GM19328 (cell line): ENCODE data around the gene DNAH6.

ENCODE experiments used
- ATAC-seq: cut with Tn5 transposase; IDR thresholded peaks from one replicate; pipeline ENCODE4 v1.9.1; 2021; ENCODE audit warnings: mild to moderate bottlenecking, moderate library complexity; ENCODE audit not compliant: unreplicated experiment

Gene DNAH6

GRCh38 chr2:84686783-84687476, 170.6 kb downstream of the DNAH6 start:
- no peak for ATAC-seq

GRCh38 chr2:84687498-84688149, 171.3 kb downstream of the DNAH6 start:
- no peak for ATAC-seq

GRCh38 chr2:84690225-84690624, 173.9 kb downstream of the DNAH6 start:
- ATAC-seq, result no peak

GRCh38 chr2:84694088-84694622, 177.9 kb downstream of the DNAH6 start:
- ATAC-seq, result no peak

GRCh38 chr2:84697895-84698294, 181.6 kb downstream of the DNAH6 start:
- no peak for ATAC-seq

GRCh38 chr2:84700006-84700405, 183.7 kb downstream of the DNAH6 start:
- ATAC-seq, result no peak

- ATAC-seq, result no peak
These were observed 185.6 kb downstream of the DNAH6 start for GRCh38 chr2:84701880-84702279.

- ATAC-seq, result no peak
These were observed 186.6 kb downstream of the DNAH6 start for GRCh38 chr2:84702941-84703340.

- no peak for ATAC-seq
These were observed 187.5 kb downstream of the DNAH6 start for GRCh38 chr2:84703831-84704230.

GRCh38 chr2:84704505-84705244, 188.4 kb downstream of the DNAH6 start:
- ATAC-seq, result no peak

- ATAC-seq, result no peak
These were observed 189.6 kb downstream of the DNAH6 start for GRCh38 chr2:84705858-84706257.

- no peak for ATAC-seq
These were observed 192.1 kb downstream of the DNAH6 start for GRCh38 chr2:84708442-84708841.

GRCh38 chr2:84711651-84712050, 195.4 kb downstream of the DNAH6 start:
- no peak for ATAC-seq

GRCh38 chr2:84713441-84713840, 197.1 kb downstream of the DNAH6 start:
- no peak for ATAC-seq

- ATAC-seq, result no peak
These were observed 200.3 kb downstream of the DNAH6 start for GRCh38 chr2:84716564-84716963.

- no peak for ATAC-seq
These were observed 201.0 kb downstream of the DNAH6 start for GRCh38 chr2:84717302-84717701.

- ATAC-seq, result no peak
These were observed 203.1 kb downstream of the DNAH6 start for GRCh38 chr2:84719434-84719833.

- no peak for ATAC-seq
These were observed 207.5 kb downstream of the DNAH6 start for GRCh38 chr2:84723831-84724230.

GRCh38 chr2:84725717-84726116, 209.4 kb downstream of the DNAH6 start:
- ATAC-seq, result no peak

- ATAC-seq, result no peak
These were observed 211.0 kb downstream of the DNAH6 start for GRCh38 chr2:84727315-84727714.

GRCh38 chr2:84729224-84729623, 212.9 kb downstream of the DNAH6 start:
- ATAC-seq, result no peak

- no peak for ATAC-seq
These were observed 214.9 kb downstream of the DNAH6 start for GRCh38 chr2:84731185-84731584.
